H1 (cell line): Measurements from ENCODE around the gene HSCB. TPM values are rescaled to one million over a fixed set of nuclear protein-coding genes. Genes with fewer than 3 reads are reported as not detected.

Source experiments
- CTCF ChIA-PET: fragments of 300-600 bp; sonication (Branson Sonifier 250); formaldehyde crosslinking; loops from one replicate; lab custom pipeline; 2021; ENCODE audit not compliant: partially characterized antibody; lab: Charles Lee
- POLR2A ChIA-PET: fragments of 300-600 bp; sonication (Branson Sonifier 250); formaldehyde crosslinking; loops from one replicate; lab custom pipeline; 2021; ENCODE audit warnings: inconsistent platforms; ENCODE audit not compliant: partially characterized antibody; lab: Charles Lee
- DNase-seq, 2 experiments: peaks; one replicate each; pipeline versions ENCODE4 v3.0.0 to v3.0.0-alpha.2; 2010 to 2022; ENCODE audit warnings: low spot score in 2 of 2, low read depth in 1 of 2, mixed read lengths in 1 of 2
- FAIRE-seq: peaks from 2 replicates; lab custom pipeline; 2011; peaks lifted over from hg19 to GRCh38; lab: Jason Lieb, UNC
- H2AFZ ChIP-seq: 2 replicates; pipeline ENCODE4 v1.8.1; 2012; ENCODE audit warnings: low read length, inconsistent platforms
- H2AK5ac ChIP-seq: 2 replicates; pipeline ENCODE4 v1.6.1; 2013; ENCODE audit warnings: low read depth, low read length
- H2BK120ac ChIP-seq: replicated peaks from 2 replicates; pipeline ENCODE3; 2013; ENCODE audit warnings: low read depth, low read length, inconsistent platforms
- H2BK12ac ChIP-seq: 2 replicates; pipeline ENCODE4 v1.6.1; 2013; ENCODE audit warnings: low read depth, low read length
- H2BK15ac ChIP-seq: 2 replicates; pipeline ENCODE4 v1.6.1; 2013; ENCODE audit warnings: low read length
- H2BK20ac ChIP-seq: 2 replicates; pipeline ENCODE4 v1.6.1; 2013; ENCODE audit warnings: low read length
- H2BK5ac ChIP-seq: 2 replicates; pipeline ENCODE4 v1.6.1; 2013; ENCODE audit warnings: low read depth, low read length
- H3K14ac ChIP-seq: 2 replicates; pipeline ENCODE4 v1.6.1; 2013; ENCODE audit warnings: inconsistent platforms; ENCODE audit not compliant: insufficient read length
- H3K18ac ChIP-seq: 2 replicates; pipeline ENCODE4 v1.6.1; 2013; ENCODE audit warnings: low read length; ENCODE audit errors: extremely low read depth
- H3K23ac ChIP-seq: 2 replicates; pipeline ENCODE4 v1.6.1; 2013; ENCODE audit warnings: inconsistent platforms; ENCODE audit not compliant: insufficient read length
- H3K23me2 ChIP-seq: 2 replicates; pipeline ENCODE4 v1.6.1; 2013; ENCODE audit warnings: low read depth, low read length
- H3K27ac ChIP-seq: 2 replicates; pipeline ENCODE4 v1.6.1; 2011; ENCODE audit warnings: low read depth, low read length, inconsistent platforms
- H3K27me3 ChIP-seq, 4 experiments: replicated peaks in 1 of 4; 1 replicate in 1 of 4; 2 replicates in 3 of 4; pipeline versions ENCODE4 v1.6.1 to v1.8.1; 2011 to 2013; ENCODE audit warnings: low read length in 3 of 4, mild to moderate bottlenecking in 3 of 4, inconsistent platforms in 2 of 4, mixed read lengths in 2 of 4, moderate library complexity in 1 of 4; ENCODE audit not compliant: control insufficient read depth in 3 of 4, insufficient read depth in 3 of 4; ENCODE audit errors: extremely low read depth in 1 of 4
- H3K36me3 ChIP-seq, 4 experiments: 2 replicates each; pipeline versions ENCODE4 v1.6.1 to v1.8.1; 2011 to 2013; ENCODE audit warnings: mild to moderate bottlenecking in 4 of 4, low read length in 3 of 4, moderate library complexity in 2 of 4, control low read depth in 1 of 4, inconsistent platforms in 1 of 4; ENCODE audit not compliant: insufficient read depth in 4 of 4, control insufficient read depth in 2 of 4
- H3K4ac ChIP-seq: replicated peaks from 2 replicates; pipeline ENCODE3; 2013; ENCODE audit warnings: low read length, low read depth, mixed read lengths, inconsistent platforms; ENCODE audit not compliant: insufficient read length
- H3K4me1 ChIP-seq, 4 experiments: replicated peaks in 1 of 4; 1 replicate in 1 of 4; 2 replicates in 3 of 4; pipeline versions ENCODE4 v1.6.1 to v1.8.1; 2011 to 2013; ENCODE audit warnings: low read length in 3 of 4, inconsistent platforms in 2 of 4, mixed read lengths in 1 of 4; ENCODE audit not compliant: insufficient read depth in 4 of 4, control insufficient read depth in 3 of 4
- H3K4me2 ChIP-seq, 2 experiments: 2 replicates each; pipeline versions ENCODE4 v1.6.1 to v1.8.1; 2011 to 2013; ENCODE audit warnings: low read depth in 2 of 2, low read length in 2 of 2, control low read depth in 1 of 2, inconsistent platforms in 1 of 2, mild to moderate bottlenecking in 1 of 2; ENCODE audit not compliant: insufficient read depth in 1 of 2
- H3K4me3 ChIP-seq, 4 experiments: fragments of 200-600, 300-600 bp in 1 of 4; sonication (generic), shearing (Covaris generic), sonication (Bioruptor Twin) in 1 of 4; 2 replicates each; pipeline versions ENCODE4 v1.5.1 to v1.8.1; 2011 to 2016; ENCODE audit warnings: low read length in 4 of 4, low read depth in 3 of 4, control low read depth in 2 of 4, inconsistent platforms in 2 of 4, mild to moderate bottlenecking in 2 of 4, mixed read lengths in 1 of 4, moderate library complexity in 1 of 4; ENCODE audit not compliant: insufficient read depth in 2 of 4; ENCODE audit errors: extremely low read depth in 1 of 4
- H3K56ac ChIP-seq: replicated peaks from 2 replicates; pipeline ENCODE3; 2013; ENCODE audit warnings: low read depth, mild to moderate bottlenecking, mixed read lengths, low read length, inconsistent platforms; ENCODE audit not compliant: insufficient read length
- H3K79me1 ChIP-seq: 2 replicates; pipeline ENCODE4 v1.6.1; 2013; ENCODE audit warnings: low read depth, low read length, control low read depth
- H3K79me2 ChIP-seq, 2 experiments: 2 replicates each; pipeline versions ENCODE4 v1.6.1 to v1.8.1; 2012 to 2013; ENCODE audit warnings: low read length in 2 of 2, mild to moderate bottlenecking in 2 of 2, inconsistent platforms in 1 of 2; ENCODE audit not compliant: insufficient read depth in 2 of 2, control insufficient read depth in 1 of 2
- H3K9ac ChIP-seq, 4 experiments: replicated peaks in 1 of 4; 1 replicate in 1 of 4; 2 replicates in 3 of 4; pipeline versions ENCODE4 v1.6.1 to v1.8.1; 2011 to 2013; ENCODE audit warnings: low read depth in 3 of 4, low read length in 3 of 4, control low read depth in 2 of 4, mild to moderate bottlenecking in 2 of 4, moderate library complexity in 2 of 4, inconsistent platforms in 1 of 4; ENCODE audit errors: extremely low read depth in 1 of 4
- H3K9me3 ChIP-seq, 2 experiments: 2 replicates each; pipeline versions ENCODE4 v1.6.1 to v1.8.1; 2012 to 2013; ENCODE audit warnings: mild to moderate bottlenecking in 2 of 2, moderate library complexity in 2 of 2, control low read depth in 1 of 2, inconsistent platforms in 1 of 2, low read depth in 1 of 2, low read length in 1 of 2, mixed read lengths in 1 of 2; ENCODE audit not compliant: insufficient read depth in 2 of 2
- H4K20me1 ChIP-seq, 2 experiments: replicated peaks in 1 of 2; 2 replicates each; pipeline versions ENCODE3 to v1.8.1; 2011 to 2013; ENCODE audit warnings: inconsistent platforms in 2 of 2, low read length in 2 of 2, mild to moderate bottlenecking in 1 of 2; ENCODE audit not compliant: insufficient read depth in 2 of 2, control insufficient read depth in 1 of 2
- H4K5ac ChIP-seq: 2 replicates; pipeline ENCODE4 v1.6.1; 2013; ENCODE audit warnings: low read length, low read depth, mixed read lengths, inconsistent platforms; ENCODE audit not compliant: insufficient read length
- H4K8ac ChIP-seq: 2 replicates; pipeline ENCODE4 v1.8.0; 2013; ENCODE audit warnings: mild to moderate bottlenecking, moderate library complexity, low read length, inconsistent platforms; ENCODE audit not compliant: insufficient read depth; ENCODE audit errors: extremely low read depth
- H4K91ac ChIP-seq: replicated peaks from 2 replicates; pipeline ENCODE3; 2013; ENCODE audit warnings: low read length, mixed read lengths, inconsistent platforms; ENCODE audit not compliant: insufficient read length
- BRCA1 ChIP-seq: IDR thresholded peaks from 2 replicates; pipeline ENCODE4 v1.6.1; 2012; ENCODE audit warnings: low read depth, low read length, improper control_type of control experiment
- EGR1 ChIP-seq: IDR thresholded peaks from 2 replicates; pipeline ENCODE4 v1.6.1; 2011; ENCODE audit warnings: low read depth, low read length, borderline replicate concordance
- FOSL1 ChIP-seq: IDR thresholded peaks from 2 replicates; pipeline ENCODE4 v1.6.1; 2011; ENCODE audit warnings: mild to moderate bottlenecking, low read depth, low read length, moderate library complexity; ENCODE audit not compliant: insufficient read depth
- GTF2F1 ChIP-seq: IDR thresholded peaks from 2 replicates; pipeline ENCODE4 v1.6.1; 2012; ENCODE audit warnings: low read depth, low read length, improper control_type of control experiment, borderline replicate concordance
- POU5F1 ChIP-seq: IDR thresholded peaks from 2 replicates; pipeline ENCODE4 v1.6.1; 2011; ENCODE audit warnings: low read depth, mild to moderate bottlenecking, low read length, moderate library complexity
- RFX5 ChIP-seq: IDR thresholded peaks from 2 replicates; pipeline ENCODE4 v1.6.1; 2011; ENCODE audit warnings: low read depth, low read length, improper control_type of control experiment, borderline replicate concordance
- SAP30 ChIP-seq: fragments of 300-600 bp; sonication (generic); IDR thresholded peaks from 2 replicates; pipeline ENCODE4 v1.7.1; 2012; ENCODE audit warnings: low read length, moderate library complexity, mild to moderate bottlenecking, inconsistent platforms; ENCODE audit not compliant: insufficient read depth, insufficient replicate concordance
- SP1 ChIP-seq: IDR thresholded peaks from 2 replicates; pipeline ENCODE4 v1.6.1; 2011; ENCODE audit warnings: low read depth, low read length
- SP2 ChIP-seq: IDR thresholded peaks from 2 replicates; pipeline ENCODE4 v1.6.1; 2012; ENCODE audit warnings: mild to moderate bottlenecking, low read length, inconsistent platforms
- SRF ChIP-seq: IDR thresholded peaks from 2 replicates; pipeline ENCODE4 v1.6.1; 2011; ENCODE audit warnings: mild to moderate bottlenecking, low read depth, low read length, moderate library complexity
- TAF1 ChIP-seq: IDR thresholded peaks from 2 replicates; pipeline ENCODE4 v1.6.1; 2011; ENCODE audit warnings: mild to moderate bottlenecking, low read depth, low read length
- WGBS, 2 experiments: shearing (Covaris generic) in 1 of 2; methylation state at CpG; one replicate each; pipeline versions ENCODE4 v1.1.6 to v1.1.7; 2013 to 2015; ENCODE audit warnings: low lambda C conversion rate in 2 of 2, mixed read lengths in 2 of 2, inconsistent platforms in 1 of 2, low coverage in 1 of 2, missing lambda C conversion rate in 1 of 2; ENCODE audit not compliant: insufficient replicate concordance in 2 of 2, insufficient coverage in 1 of 2, insufficient read length in 1 of 2; ENCODE audit errors: extremely low coverage in 1 of 2, missing lambda C conversion rate in 1 of 2; 5-methylcytosine and 5-hydroxymethylcytosine counted together
- polyA plus RNA-seq, 7 experiments: library from polyadenylated mRNA; depleted of rRNA in 3 of 7; stranded (reverse) in 5 of 7; unstranded in 2 of 7; fragments of >200 nt in 5 of 7; fragments of 200-250 nt in 2 of 7; gene quantifications; 1 replicate in 5 of 7; 2 replicates in 1 of 7; 4 replicates in 1 of 7; pipeline versions ENCODE4 v1.2.1 to v1.2.3, GENCODE V29; 2011 to 2013; ENCODE audit warnings: missing spikeins in 2 of 7, mixed read lengths in 2 of 7
- total RNA-seq: library from RNA; stranded (reverse); fragmentation: NEBNext Ultra II Directional; extraction: Animal tissue kit (Norgen Biotek cat#: 25700); gene quantifications from 2 replicates; pipeline ENCODE4 v1.2.1, GENCODE V29; 2021

HSCB gene
- total and polyA plus RNA-seq, 2 of the 8 experiments (the other 6 are each of a cell fraction or from before 2014, with no cell fraction given): 14.7 to 16.6 TPM

GRCh38 chr22:28802595-28803123 lies 60.8 kb downstream of the HSCB start:
- H3K18ac ChIP-seq: no peak overlapping the region

More at GRCh38 chr22:28802595-28803123, 60.8 kb downstream of the HSCB start:
- no peak overlapping the region for H2BK20ac ChIP-seq
- CTCF ChIA-PET: interaction anchor here (1.0 to 2.9 kb wide), 5 partner anchors 8 to 30 kb away, joined by 3 to 12 read pairs (median 4); no protein-coding TSS in a partner anchor
- peaks cover 0 to 3% (median under 1%) of the 10 kb centered on the region in 4 experiments; a peak in 1 of 7 replicates for H3K4me1 ChIP-seq
- no peak for TF ChIP-seq SAP30
- TF ChIP-seq GTF2F1: no peak
- no peak for TF ChIP-seq SP1
- no peak for TF ChIP-seq SRF
- no peak for TF ChIP-seq RFX5
- TF ChIP-seq BRCA1: no peak
- no peak for TF ChIP-seq SP2
- no peak for TF ChIP-seq FOSL1
- TF ChIP-seq POU5F1: no peak
- TF ChIP-seq TAF1: no peak
- TF ChIP-seq EGR1: no peak
- TF ChIP-seq, all 59 proteins: peak for 0
- H3K36me3 ChIP-seq: peaks cover 0 to 14% (median 4%) of the 10 kb centered on the region in 4 experiments; a peak in 4 of 8 replicates
- H3K27ac ChIP-seq: no peak overlapping the region
- no peak overlapping the region for H3K23ac ChIP-seq
- no peak for FAIRE-seq
- no peak overlapping the region for H2AK5ac ChIP-seq
- H3K79me2 ChIP-seq: peaks cover 10 to 24% of the 10 kb centered on the region in 2 experiments
- H3K56ac ChIP-seq: no peak overlapping the region
- no peak overlapping the region for H3K4me2 ChIP-seq
- no peaks in the 10 kb centered on the region for H3K27me3 ChIP-seq
- no peak overlapping the region for H4K5ac ChIP-seq
- no peak overlapping the region for H4K8ac ChIP-seq
- H3K79me1 ChIP-seq: no peaks in the 10 kb centered on the region; the same call in 1 of the 2 replicates
- 91% methylated on average over 7 of the region's 7 CpGs; no CpG with 5 or more reads in 1 of the 2 experiments for WGBS, 2 experiments
- no peak overlapping the region for H3K14ac ChIP-seq
- no peak overlapping the region for H2BK12ac ChIP-seq
- peaks cover 4% of the 10 kb centered on the region for H3K23me2 ChIP-seq
- no peak overlapping the region for H2BK15ac ChIP-seq
- no peak overlapping the region for H2AFZ ChIP-seq
- H4K20me1 ChIP-seq: peaks cover 1% of the 10 kb centered on the region in 2 experiments
- POLR2A ChIA-PET: interaction anchor here (0.7 to 10.0 kb wide), 7 partner anchors 9 to 238 kb away, joined by 3 to 100 read pairs (median 3); no protein-coding TSS in a partner anchor
- H2BK120ac ChIP-seq: no peak overlapping the region
- no peak overlapping the region for H2BK5ac ChIP-seq
- H3K4ac ChIP-seq: no peak overlapping the region
- H4K91ac ChIP-seq: no peak overlapping the region
- H3K9me3 ChIP-seq: no peaks in the 10 kb centered on the region
- no peak overlapping the region for H3K4me3 ChIP-seq
- DNase-seq: no peak
- no peak overlapping the region for H3K9ac ChIP-seq
